Epithelial cell of proximal tubule (primary cell): ENCODE data around the gene MBNL2. TPM values are rescaled to one million over a fixed set of nuclear protein-coding genes. Genes with fewer than 3 reads are reported as not detected.

Experiments
- DNase-seq: peaks from one replicate; pipeline ENCODE4 v3.0.0-alpha.2; 2011; ENCODE audit warnings: low read depth
- H3K4me3 ChIP-seq: 2 replicates; pipeline ENCODE4 v1.5.1; 2011; ENCODE audit warnings: low read depth, mild to moderate bottlenecking, low read length
- total RNA-seq: library from RNA; depleted of rRNA; stranded (reverse); fragments of >200 nt; gene quantifications from 2 replicates; pipeline ENCODE4 v1.2.3, GENCODE V29; 2015
- TF ChIP-seq, protein P1 (sequence below): conservative IDR thresholded peaks from 2 replicates; pipeline ENCODE4 v1.5.1; 2012; ENCODE audit warnings: low read depth, mild to moderate bottlenecking, low read length

MBNL2 gene
- total RNA-seq, 1 donor from 2014 or later = 28.8 TPM

DNA sequence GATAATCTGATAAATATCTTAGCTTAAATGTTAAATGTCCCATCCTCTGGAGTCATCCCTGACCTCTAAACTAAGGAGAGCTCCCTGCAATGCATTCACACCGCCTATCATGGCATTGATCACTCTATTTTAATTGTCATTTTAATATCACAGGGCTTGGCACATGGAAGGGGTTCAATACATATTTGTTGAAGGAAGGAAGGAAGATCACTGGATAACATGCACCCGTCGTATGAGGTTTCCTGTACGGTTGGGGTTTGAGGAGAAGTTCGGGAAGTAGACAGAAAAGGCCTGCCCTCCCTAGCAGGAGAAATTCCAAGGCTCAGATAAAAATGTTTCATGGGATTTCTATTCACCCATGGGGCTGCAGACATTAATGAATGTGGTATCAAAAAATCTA is 102.0 kb downstream of the MBNL2 start:
- TF ChIP-seq, protein P1, sequence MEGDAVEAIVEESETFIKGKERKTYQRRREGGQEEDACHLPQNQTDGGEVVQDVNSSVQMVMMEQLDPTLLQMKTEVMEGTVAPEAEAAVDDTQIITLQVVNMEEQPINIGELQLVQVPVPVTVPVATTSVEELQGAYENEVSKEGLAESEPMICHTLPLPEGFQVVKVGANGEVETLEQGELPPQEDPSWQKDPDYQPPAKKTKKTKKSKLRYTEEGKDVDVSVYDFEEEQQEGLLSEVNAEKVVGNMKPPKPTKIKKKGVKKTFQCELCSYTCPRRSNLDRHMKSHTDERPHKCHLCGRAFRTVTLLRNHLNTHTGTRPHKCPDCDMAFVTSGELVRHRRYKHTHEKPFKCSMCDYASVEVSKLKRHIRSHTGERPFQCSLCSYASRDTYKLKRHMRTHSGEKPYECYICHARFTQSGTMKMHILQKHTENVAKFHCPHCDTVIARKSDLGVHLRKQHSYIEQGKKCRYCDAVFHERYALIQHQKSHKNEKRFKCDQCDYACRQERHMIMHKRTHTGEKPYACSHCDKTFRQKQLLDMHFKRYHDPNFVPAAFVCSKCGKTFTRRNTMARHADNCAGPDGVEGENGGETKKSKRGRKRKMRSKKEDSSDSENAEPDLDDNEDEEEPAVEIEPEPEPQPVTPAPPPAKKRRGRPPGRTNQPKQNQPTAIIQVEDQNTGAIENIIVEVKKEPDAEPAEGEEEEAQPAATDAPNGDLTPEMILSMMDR = no peak
- H3K4me3 ChIP-seq = no peak overlapping the region
- DNase-seq = no peak

DNA sequence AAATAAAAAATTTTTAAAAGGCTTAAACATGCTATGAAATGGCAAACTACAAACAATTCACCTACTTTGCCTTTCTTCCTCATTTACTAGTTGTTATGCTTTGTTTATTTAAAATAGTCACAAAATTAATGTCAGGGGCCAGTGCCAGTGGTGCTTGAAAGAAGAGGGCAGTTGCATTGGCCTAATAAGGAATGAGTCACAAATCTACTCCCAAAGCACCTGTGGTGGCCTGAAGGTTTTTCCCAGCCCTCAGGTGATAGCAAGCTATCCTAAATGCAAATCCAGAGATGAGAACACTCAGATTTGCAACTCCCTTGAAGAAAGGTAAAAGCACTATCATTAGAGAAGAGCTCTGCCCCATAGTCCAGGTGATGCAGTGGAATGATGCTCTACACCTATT is 103.6 kb downstream of the MBNL2 start:
- DNase-seq = no peak
- TF ChIP-seq, protein P1 = no peak

DNA sequence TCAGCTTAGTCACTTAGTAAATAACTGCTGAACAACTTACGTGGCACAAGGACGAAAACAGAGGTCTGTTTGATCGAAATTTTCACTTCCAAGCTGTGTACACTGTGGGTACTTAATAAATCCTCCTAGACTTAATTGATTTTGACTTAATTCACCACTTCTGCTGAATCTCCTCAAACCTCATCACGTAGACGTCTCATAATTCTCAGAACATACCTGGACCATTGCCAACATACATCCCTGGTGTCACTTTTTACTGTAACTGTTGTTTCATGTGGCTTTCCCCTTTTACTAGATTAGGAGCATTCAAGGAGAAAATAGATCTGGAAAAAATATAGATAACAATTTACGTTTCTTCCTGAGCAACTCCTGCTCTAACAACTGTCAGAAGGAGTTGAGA is 105.0 kb downstream of the MBNL2 start:
- TF ChIP-seq, protein P1 = no peak
- no peak overlapping the region for H3K4me3 ChIP-seq
- DNase-seq = no peak

More for the DNA sequence above, 103.6 kb downstream of the MBNL2 start:
- H3K4me3 ChIP-seq = no peak overlapping the region

DNA sequence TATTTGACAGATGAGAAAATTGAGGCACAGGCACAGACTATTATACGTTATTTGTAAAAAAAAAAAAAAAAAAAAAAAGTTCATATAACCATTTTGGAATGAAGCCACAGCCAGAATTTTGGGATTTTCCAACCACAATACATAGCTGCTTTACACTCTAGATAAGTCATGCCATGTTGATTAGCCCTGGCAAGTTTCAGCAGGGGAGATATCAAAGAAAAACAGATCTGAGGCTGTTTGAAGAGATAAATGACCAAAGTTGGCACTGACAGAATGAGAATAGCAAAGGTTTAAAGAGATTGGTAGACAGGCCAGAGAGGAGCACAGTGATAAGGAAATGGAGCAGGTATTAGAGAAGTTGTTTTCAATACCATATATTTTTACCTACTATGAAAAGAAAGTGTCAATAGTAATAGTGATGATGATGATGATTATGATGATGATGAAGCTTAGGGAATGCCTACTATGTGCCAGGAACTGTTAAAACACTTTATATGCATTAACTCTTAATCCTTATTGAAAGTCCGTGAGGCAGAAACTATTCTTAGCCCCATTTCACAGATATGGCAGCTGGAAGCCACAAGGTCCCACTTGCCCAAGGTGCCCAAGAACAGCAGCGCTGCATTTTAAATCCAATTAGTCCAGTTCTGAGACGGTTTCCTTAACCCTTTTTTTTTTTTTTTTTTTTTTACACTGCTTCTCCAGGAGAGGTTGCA is 105.5 kb downstream of the MBNL2 start:
- no peak for DNase-seq
- TF ChIP-seq, protein P1 = no peak
- H3K4me3 ChIP-seq = no peak overlapping the region

DNA sequence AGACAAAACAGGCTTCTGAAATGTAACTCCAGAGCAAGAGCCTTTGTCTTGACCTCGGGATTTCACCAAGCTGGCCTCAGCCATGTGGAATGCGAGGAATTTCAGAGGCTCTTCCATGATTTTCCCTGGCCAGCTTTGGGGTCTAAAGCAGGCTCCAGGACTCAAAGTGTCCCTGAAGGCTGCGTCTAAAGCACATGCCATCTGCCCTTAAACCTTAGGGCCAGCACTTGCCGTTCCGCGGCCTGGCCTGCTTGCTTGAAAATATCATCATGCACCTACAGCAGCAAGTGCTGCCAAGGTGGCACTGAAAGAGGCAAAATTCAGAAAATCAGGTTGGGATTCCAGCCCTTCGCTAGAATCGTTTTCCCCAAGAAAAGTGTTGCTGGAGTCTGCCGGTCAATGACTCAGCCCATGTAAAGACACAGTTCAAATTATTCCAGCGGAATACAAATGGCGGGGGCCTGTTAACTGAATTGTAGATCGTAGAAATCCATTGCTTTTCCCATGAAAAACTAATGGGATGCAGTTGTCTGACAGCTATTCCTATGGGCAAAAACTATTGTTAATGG is 106.2 kb downstream of the MBNL2 start:
- no peak overlapping the region for H3K4me3 ChIP-seq
- DNase-seq = peak; percentile 67
- TF ChIP-seq, protein P1 = no peak

DNA sequence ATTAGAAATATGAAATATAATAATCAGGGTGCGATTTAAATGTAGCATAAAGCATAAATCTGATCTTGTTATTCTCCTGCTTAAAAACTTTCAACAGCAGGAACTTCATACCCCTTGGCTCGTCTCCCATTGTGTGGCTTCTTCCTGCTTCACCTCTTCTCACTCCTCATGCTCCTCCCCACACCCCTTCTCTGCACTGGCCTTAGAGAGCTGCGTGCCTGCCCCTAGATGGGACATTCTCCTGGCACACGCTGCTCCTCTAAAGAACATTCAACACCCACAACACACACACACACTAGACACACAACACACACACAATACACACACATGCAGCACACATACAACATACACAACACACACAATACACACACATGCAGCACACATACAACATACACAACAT is 107.2 kb downstream of the MBNL2 start:
- no peak for DNase-seq
- no peak overlapping the region for H3K4me3 ChIP-seq
- TF ChIP-seq, protein P1 = no peak

DNA sequence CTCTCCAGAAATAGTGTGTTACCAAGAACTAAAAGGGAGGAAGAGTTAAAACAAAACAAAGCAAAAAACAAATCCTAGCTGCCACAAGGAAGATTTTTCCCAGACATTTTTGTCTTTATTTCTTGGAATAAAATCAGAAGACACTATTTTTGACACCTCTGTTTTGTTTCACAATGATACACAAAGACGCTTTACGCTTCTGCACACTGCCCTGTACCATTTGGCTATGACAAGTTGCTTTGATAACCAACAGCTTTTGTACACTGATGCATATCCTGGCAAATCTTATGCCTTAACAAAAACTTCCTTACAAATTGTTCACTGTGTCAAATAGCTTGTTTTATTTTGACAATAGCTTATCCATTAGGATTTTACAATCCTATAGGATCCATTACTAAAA is 108.3 kb downstream of the MBNL2 start:
- DNase-seq = no peak
- H3K4me3 ChIP-seq = no peak overlapping the region
- TF ChIP-seq, protein P1 = no peak
